Dedifferentiated amniotic fluid mesenchymal stem cell (primary cell): ENCODE measurements around the gene EHD4.

Experiments used
- DNase-seq: peaks from one replicate; pipeline ENCODE4 v3.0.0-alpha.2; 2016; ENCODE audit errors: extremely low spot score

The EHD4 gene

GRCh38 chr15:41972253-41973242 lies at the start of gene EHD4:
TSS of gene EHD4 (minus strand) at chr15:41972557. CDS start at chr15:41972494, 63 bp downstream.
- DNase-seq = peak; percentile 99

GRCh38 chr15:42021593-42021992 lies 49.2 kb upstream of the EHD4 start:
- DNase-seq = no peak

DNA sequence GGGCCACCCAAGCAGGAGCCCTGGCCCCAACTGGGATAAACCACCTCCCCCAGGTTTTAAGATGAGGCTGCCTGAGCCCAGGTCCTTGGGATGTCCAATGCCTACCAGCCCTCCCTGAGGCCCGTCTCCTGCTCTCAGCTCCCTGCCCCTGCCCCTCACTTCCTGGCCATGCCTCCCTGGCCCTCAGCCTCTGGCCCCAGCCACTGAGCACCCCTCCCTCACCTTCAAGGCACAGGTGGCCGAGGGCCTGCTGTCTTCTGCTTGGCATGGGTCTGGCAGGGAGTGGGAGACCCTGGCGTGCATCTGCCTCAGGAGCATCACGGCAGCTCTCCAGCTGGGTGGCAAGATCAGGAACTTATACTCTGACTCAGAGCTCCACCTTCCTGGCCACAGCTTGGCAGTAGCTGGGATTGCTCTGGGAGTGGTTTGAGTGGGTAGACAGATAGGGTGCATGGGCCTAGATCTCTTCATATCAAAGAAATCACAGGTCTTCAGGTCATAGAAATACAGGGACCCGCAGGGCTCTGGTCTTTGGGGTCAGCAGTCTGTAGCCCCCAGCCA lies 48.4 kb upstream of the EHD4 start, which contains the start of gene PLA2G4E:
PLA2G4E (minus strand) TSS at position 330 of the 561 bp plus-strand sequence; CDS start at position 318, 12 bp downstream.
- no peak for DNase-seq

GRCh38 chr15:42018306-42019224 lies 46.2 kb upstream of the EHD4 start:
- DNase-seq = no peak

DNA sequence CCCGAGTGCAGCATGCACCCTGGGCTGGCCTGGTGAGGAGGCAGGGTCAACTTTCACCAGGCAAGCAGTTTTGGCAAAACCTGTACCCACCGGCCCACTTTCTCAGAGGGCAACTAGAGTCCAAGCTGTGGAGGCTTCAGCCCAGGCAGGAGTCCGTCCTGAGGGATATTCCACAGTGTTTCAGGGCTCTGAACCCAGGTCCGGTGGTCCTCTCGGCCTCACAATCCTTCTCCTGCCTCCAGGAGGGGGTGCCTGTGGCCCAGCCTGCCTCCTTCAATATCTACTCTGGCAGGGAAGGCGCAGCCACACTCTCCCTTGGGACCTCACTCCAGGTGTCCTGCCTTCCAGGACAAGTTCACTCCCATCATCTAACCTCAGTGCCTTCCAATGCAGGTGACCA lies 44.6 kb upstream of the EHD4 start:
- no peak for DNase-seq

GRCh38 chr15:42014406-42014805 lies 42.0 kb upstream of the EHD4 start:
- no peak for DNase-seq

DNA sequence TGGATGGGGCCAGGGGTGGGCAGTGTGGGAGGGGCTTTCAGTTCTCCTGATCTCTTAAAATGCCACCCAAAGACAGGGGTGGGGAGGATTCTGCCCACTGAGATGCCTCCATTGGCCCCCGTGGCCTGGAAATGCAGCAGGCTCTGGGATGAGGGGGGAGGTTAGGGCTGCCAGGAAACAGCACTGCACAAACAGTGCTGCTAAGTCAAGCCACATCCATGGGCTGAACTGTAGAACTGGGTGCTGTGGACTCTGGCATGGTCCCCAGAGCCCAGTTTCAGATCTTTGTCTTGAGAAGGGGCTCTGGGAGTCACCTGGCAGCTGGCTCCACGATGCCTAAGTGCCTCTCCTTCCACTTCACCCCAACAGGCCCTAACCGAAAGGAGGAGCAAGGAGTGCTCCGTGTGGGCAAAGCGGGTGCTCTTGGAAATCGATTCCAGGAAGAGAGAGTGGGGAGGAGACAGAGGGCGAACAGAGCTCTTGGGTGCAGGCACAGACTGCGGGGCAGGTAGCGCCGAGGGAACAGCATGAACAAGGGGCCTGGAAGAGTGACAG lies 40.6 kb upstream of the EHD4 start:
- DNase-seq = no peak

DNA sequence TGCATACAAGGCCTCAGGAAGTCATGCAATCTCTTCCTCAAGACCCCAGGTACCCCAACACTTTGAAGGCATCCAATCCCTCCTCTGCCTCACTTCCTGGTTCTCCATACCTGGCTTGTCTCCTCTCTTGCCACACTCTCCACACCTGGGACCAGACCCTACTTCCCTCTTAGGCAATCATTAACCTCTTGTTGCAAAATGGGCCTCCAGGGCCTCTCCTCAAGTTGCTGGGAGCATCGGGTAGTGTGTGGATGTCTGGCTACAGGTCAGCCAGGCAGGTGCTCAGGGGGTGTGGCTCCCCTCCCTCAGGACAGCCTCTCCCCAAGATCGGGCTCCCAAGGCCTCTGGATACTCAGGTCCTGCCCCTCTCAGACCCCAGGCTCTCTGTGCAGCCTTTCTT lies 39.9 kb upstream of the EHD4 start:
- DNase-seq = no peak

- no peak for DNase-seq
Measured at GRCh38 chr15:42011074-42011473, 38.7 kb upstream of the EHD4 start.

- no peak for DNase-seq
Measured at GRCh38 chr15:42010434-42010833, 38.1 kb upstream of the EHD4 start.

GRCh38 chr15:42009474-42009873 lies 37.1 kb upstream of the EHD4 start:
- no peak for DNase-seq

DNA sequence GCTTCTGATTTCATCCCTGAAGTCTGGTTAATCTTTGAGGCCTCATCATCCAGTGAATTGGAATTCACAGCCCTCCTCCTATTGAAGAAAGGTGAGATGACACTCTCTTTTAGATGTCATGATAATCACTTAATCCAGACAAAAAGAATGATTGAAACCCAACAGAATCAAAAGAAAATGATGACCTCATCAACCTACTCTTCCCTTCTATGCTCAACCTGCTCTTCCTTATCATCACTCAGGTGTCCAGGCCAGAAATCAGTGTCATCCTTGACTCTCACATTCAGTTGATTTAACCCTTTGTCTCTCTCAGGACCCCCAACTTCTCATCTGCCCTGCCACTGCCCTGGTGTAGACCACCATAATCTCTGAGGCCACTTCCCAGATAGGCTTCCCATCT lies 36.7 kb upstream of the EHD4 start:
- DNase-seq = no peak

DNA sequence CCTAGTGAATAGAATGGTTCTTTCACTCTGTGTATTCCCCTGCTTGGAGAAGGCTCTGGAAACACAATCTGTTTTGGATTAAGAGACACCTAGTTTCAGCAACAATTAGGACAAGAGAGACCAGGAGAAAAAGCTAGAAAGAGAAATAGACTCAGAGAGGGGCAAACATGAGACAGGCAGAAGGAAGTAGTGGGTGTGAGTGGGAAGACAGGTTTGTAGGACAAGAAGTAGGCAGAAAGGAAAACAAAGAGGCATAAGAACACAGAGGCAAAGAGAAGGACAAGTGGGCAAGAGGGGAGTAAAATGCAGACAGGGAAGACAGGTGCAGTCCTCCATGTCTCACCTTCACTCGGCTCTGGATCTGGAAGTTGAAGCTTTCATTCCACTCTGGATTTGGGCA lies 35.0 kb upstream of the EHD4 start:
- DNase-seq = no peak

DNA sequence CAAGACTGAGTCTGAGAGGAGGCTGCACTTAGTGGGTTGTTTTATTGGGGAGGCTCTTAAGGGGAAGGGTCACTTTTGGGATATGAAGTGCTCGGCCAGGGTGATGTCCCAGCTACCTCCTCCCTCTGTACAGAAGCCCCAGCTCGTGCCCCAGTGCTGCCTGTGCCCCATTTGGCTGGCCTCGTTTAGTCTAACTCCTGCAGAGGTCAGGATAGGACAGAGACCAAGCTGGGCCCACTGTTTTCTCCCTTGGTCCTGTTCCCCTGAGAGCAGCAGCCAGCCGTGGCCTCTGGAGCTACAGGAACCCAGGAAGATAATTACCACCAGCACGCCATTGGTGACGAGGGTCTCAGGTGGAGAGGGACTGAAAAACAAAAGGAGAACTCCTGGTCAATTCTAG lies 30.0 kb upstream of the EHD4 start:
- no peak for DNase-seq

DNA sequence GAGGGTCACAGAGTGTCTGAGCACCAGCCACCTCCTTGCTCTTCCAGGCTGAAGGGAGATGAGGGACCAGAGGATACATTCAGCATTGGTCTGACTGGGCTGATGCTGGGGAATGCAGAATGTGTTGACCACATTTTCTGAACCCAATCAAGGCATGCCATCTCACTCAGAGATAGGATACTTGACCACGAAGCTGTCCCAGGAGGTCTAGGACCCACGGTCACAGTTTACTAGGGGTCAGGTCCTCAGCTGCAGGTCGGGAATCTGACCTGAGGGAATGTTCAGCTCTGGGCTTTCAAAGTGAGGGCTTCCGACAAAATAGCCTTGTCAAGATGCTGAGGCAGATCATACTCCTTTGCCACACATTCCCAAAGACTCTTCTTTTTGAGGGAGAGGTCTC lies 28.9 kb upstream of the EHD4 start:
- no peak for DNase-seq

DNA sequence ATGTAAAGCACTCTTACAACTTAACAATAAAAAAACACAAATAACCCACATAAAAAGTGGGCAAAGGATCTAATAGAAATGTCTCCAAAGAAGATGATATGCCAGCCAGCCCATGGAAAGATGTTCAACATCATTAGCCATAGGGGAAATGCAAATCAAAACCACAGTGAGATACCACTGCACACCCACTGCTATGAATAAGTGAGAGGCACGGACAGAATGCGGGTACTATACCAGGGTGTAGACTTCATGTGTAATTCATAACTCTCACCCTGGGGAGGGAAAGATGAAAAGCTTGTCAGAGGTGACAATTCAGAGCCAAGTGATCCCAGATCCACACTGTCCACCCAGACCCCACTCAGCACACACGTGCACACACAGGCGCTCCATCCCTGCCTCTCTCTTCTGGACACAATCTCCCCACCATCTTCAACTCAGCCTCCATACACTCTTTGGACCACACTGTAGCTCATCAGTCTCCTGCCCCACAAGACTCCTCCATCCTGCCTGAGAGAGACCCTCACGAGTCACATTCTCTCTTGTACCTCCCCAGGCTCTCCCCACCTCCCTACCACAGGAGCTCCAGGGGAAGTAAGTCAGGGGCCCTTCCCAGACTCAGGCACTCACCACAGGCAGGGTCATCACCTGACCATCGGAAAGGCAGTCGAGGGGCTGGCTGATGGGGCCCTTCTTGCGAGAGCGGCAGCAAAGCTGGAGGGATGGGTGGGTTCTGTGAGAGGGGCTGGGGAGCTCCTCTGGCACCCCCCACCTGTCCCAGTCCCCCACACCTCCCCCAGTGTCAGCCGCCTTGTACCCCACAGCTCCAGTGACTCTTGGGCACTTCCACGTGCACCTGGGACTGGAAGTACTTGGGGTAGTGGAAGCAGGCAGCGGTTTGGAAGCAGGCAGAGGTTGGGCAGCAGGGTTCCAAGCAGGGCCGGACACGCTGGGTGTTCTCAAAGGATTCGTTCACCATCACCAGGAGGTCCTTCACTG lies 27.2 kb upstream of the EHD4 start:
- no peak for DNase-seq

- no peak for DNase-seq
Measured at GRCh38 chr15:41997845-41998244, 25.5 kb upstream of the EHD4 start.

GRCh38 chr15:41996921-41997592 lies 24.7 kb upstream of the EHD4 start:
- DNase-seq = no peak

DNA sequence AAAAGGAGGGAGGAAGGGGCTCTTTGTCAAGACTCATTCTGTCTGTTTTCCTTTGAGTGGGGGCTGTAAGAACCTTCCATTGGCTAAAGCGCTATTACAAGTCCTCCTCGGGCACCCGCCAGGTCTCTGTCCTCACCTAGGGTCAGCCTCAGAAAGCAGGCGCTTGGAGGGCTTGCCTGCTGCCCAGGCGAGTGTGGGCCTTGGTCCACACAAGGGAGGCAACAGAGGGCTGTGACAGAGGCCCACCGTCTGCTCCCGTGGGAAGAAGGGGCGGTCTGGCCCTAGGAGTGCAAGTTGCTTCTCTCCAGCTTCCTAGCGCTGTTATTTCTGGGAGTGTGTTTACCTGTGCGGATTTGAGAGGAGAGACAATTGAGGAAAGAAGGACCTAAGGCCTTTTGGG lies 24.0 kb upstream of the EHD4 start:
- no peak for DNase-seq

DNA sequence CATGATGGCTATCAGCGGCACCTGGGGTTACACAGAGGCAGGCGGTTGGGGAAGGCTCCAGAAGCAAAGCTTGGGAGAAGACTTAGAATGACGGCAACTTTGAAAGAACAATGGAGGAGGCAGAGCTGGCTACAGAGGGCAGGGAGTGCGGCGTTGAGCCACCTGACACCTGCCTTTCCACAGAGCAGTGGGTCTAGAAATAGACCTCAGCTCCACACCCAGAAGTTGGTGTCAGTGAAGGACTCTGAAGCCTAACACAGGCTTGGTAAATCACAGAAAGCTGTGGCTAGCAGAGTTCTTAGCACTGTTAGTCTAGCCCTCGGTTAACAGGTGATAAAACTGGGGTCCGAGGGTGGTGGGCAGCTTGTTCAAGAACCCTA lies 23.1 kb upstream of the EHD4 start:
- DNase-seq = no peak
